SK-N-SH treated with all-trans-retinoic acid at 6 μM for 48 hours (cell line): Measurements from ENCODE around the gene MIR17HG.

Experiments
- ARNTL ChIP-seq: fragments of 450-650 bp; formaldehyde crosslinking; IDR thresholded peaks from 2 replicates; pipeline ENCODE4 v1.5.0; 2020; ENCODE audit warnings: low read depth, mild to moderate bottlenecking, moderate library complexity, borderline replicate concordance
- CREB5 ChIP-seq: fragments of 250-450 bp; sonication (Bioruptor Pico); IDR thresholded peaks from 2 replicates; pipeline ENCODE4 v1.5.1; 2020; ENCODE audit warnings: low read depth, mild to moderate bottlenecking, moderate library complexity
- CSDC2 ChIP-seq: fragments of 250-450 bp; sonication (Bioruptor Pico); IDR thresholded peaks from 2 replicates; pipeline ENCODE4 v1.5.0; 2020; ENCODE audit warnings: mild to moderate bottlenecking, moderate library complexity
- CSRNP3 ChIP-seq: fragments of 250-450 bp; sonication (Bioruptor Pico); IDR thresholded peaks from 2 replicates; pipeline ENCODE4 v1.5.1; 2021; ENCODE audit warnings: mild to moderate bottlenecking, moderate library complexity
- ISL1 ChIP-seq: fragments of 250-450 bp; sonication (Bioruptor Pico); IDR thresholded peaks from 2 replicates; pipeline ENCODE4 v2.1.2; 2022; ENCODE audit warnings: mild to moderate bottlenecking, moderate library complexity
- PATZ1 ChIP-seq: fragments of 250-450 bp; sonication (Bioruptor Pico); IDR thresholded peaks from 2 replicates; pipeline ENCODE4 v1.8.0; 2020; ENCODE audit warnings: mild to moderate bottlenecking, moderate library complexity, borderline replicate concordance
- POU6F1 ChIP-seq: fragments of 250-450 bp; sonication (Bioruptor Pico); IDR thresholded peaks from 2 replicates; pipeline ENCODE4 v1.8.0; 2021; ENCODE audit warnings: low read depth, mild to moderate bottlenecking, moderate library complexity, borderline replicate concordance
- ZFP3 ChIP-seq: fragments of 250-450 bp; sonication (Bioruptor Pico); IDR thresholded peaks from 2 replicates; pipeline ENCODE4 v1.5.0; 2020; ENCODE audit warnings: mild to moderate bottlenecking, moderate library complexity
- ZFP30 ChIP-seq: fragments of 450-650 bp; formaldehyde crosslinking; IDR thresholded peaks from 2 replicates; pipeline ENCODE4 v1.5.0; 2022; ENCODE audit warnings: mild to moderate bottlenecking, moderate library complexity

GRCh38 chr13:91346850-91347201, 661 bp upstream of the MIR17HG start:
- TF ChIP-seq CSRNP3 (CRISPR knock-in tag) (no peak), CSDC2 (CRISPR knock-in tag) (no peak), CREB5 (CRISPR knock-in tag) (no peak), ISL1 (no peak), ARNTL (CRISPR knock-in tag) (no peak), POU6F1 (no peak), ZFP3 (CRISPR knock-in tag) (no peak), ZFP30 (CRISPR knock-in tag) (no peak), PATZ1 (CRISPR knock-in tag) (no peak)
